Femur (tissue), 1 donor: ENCODE results near the gene MOXD1.
A peak's percentile ranks its signal among the peaks of the same experiment; 100 is the strongest.
"Not testable (repeated sequence)": the region's sequence is repeated elsewhere in the genome, so short reads cannot be mapped to it uniquely, and the experiment has no call there.

Source experiments
- DNase-seq: peaks from one replicate; pipeline ENCODE4 v3.0.0-alpha.2; 2017

MOXD1 gene

GRCh38 chr6:132351986-132352385 is 49.3 kb downstream of the MOXD1 start:
- not testable (repeated sequence) for DNase-seq

GRCh38 chr6:132348231-132348630 is 53.0 kb downstream of the MOXD1 start:
- DNase-seq = no peak

DNA sequence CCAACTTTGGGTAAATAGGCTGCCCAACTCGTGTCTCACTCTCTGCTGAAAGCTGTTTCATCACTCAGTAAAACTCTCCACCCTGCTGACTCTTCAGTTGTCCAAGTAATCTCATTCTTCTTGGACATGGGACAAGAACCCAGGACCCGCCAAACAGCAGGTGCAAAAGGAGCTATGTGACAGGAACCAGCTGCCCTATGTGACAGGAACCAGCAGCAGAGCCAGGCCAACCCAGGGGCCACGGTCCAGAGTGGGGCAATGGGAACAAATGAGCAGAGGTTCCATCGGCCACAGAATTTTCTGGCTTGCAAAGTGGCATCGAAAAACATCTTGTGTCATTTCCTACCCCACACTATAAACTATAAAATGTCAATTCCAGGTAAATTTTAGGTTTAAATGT is 56.5 kb downstream of the MOXD1 start:
- no peak for DNase-seq

GRCh38 chr6:132341646-132342045 is 59.6 kb downstream of the MOXD1 start:
- no peak for DNase-seq

DNA sequence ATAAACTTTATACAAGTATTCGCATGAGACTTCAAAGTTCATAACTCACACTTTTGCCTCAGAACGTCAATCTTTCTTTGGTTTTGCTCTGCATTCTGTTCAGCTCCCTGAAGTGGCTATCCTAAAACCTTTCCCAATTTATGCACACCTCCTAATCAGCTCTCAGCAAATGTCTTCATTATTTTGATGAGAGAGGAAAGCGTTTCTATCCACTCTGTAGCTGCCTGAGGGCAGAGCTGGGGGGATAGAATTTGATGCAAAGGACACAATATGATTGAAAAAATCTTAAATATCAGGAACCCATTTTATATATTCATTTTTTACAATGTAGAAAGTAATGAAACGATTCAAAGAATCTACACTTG is 66.8 kb downstream of the MOXD1 start:
- no peak for DNase-seq

DNA sequence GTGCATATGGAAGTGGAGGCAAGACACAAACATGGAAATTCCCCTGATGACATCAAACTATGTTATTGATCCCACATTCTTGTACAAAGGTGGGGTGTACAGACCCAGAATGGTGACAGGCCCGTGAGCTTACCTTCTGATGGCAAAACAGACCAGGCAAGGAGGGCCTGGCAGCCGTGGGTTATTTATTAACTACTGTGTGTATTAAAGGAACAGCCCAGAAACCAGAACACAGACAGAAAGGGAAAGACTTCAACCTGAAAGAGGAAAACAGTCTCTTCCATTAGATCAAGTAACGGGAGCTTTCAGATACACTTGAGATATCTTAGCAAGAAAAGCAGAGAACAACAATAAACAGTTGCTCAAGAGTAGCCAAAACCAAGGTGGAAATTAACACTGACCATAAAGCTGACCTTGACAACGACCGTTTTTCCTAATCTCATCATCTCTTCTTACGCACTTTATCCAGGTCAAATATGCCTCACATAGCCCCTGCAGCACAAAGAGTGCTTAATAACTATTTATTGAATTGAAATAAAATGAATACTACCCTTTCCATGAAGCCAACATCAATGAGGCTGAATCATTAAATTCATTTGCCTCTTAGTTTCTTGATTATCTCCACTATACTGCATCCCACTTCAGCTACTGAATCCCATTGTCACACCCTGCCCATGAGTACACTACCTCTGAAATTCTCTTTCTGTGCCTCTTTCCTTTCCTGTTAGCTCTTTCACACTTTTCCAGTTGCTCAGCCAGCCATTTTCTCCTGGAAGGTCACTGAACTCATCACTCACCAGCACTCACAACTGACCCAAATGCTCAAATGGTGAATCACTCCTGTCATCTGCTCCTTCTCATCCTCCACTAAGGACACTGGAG is 67.4 kb downstream of the MOXD1 start:
- DNase-seq = no peak

- no peak for DNase-seq
Observed at GRCh38 chr6:132330759-132331158, 70.5 kb downstream of the MOXD1 start.

DNA sequence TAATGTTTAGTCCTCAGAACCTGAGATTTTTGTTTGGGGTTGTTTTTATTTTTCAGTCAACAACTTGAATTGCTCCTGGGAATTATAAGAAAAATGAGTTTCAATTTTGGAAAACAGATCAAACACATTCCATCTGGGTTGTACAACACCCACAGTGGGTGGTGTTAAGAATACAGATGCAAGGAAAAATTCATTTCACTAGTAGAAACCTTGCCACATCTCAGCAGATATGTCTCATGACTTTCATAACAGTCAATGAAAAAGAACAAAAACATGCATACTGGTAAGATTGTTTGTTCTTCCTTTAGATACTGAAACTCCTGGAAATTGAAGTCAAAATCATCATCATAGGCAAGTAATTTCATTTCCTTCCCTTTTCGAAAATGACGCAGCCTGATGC is 78.9 kb downstream of the MOXD1 start:
- DNase-seq = no peak

DNA sequence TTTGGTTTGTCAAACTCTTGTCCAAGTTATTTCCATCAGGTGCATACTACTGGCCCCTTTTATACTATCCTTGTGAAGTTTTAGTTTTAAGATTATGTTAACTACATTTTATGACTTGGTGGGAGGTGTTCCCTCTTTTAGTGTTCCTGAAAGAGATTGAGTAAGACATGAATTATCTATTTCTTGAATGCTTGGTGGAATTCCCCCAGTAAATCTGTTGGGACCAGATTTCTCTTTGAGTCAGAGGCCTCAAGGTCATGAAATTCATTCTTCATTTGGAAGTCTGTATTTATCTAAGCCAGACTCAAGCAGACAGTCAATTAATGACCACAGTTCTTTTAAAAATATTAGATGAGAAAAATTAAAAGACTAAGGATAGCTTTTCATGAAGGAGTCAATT is 81.3 kb downstream of the MOXD1 start:
- no peak for DNase-seq

DNA sequence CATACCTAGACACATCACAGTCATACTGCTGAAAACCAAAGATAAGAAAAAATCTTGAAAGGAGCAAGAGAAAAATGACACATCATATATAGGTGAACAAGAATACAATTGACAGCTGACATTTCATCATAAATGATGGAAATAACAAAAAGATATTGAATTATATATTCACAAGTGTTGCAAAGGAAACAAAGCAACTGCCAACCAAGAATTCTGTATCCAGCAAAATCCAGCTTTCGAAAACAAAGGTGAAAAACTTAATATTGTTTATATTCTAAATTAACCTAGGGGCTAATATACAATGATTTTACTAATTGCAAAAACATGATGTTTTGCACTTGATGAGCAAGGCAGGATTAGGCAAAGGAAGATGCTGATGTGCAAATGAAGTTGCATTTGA is 84.3 kb downstream of the MOXD1 start:
- no peak for DNase-seq

DNA sequence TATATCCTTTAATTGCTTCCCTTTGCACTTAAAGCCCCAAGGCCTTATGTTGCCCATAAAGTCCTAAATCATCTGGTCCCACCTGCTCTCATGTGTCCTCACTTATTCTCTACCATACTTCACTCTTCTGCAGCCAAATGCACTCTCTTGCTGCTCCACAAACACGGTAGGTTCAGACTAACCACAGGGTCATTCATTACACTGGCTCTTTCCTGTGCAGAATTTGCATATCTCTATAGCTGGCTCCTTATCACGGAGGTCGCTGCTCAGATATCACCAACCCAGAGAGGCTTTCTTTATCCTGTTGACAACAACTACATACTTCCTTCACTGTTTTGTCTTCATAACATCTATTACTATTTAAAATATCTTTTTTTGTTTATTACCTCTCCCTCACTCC is 86.8 kb downstream of the MOXD1 start:
- no peak for DNase-seq

DNA sequence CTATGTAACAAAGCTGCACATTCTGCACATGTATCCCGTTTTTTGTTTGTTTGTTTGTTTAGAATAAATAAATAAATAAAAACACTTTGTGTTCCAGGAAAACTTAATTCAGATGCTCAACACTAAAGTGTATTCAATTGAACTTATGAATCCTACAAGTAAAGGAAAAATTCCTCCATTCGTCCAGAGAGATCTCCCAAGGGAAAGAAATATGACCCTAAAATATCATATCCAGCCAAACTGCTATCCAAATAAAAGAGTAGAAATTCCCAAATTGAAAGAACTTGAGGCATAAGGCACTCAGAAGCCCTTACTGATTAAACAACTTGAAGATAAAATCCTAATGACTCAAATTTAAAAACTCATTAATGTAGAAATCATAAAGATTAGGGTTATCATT is 90.4 kb downstream of the MOXD1 start:
- DNase-seq = no peak

DNA sequence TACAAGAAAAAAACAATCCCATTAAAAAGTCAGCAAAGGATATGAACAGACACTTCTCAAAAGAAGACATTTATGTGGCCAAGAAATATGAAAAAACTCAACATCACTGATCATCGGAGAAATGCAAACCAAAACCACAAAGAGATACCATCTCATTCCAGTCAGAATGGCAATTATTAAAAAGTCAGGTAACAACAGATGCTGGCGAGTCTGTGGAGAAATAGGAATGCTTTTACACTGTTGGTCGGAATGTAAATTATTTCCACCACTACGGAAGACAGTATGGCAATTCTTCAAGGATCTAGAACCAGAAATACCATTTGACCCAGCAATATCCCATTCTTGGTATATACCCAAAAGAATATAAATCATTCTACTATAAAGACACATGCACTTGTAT is 91.1 kb downstream of the MOXD1 start:
- DNase-seq = not testable (repeated sequence)

GRCh38 chr6:132304891-132305305 is 96.4 kb downstream of the MOXD1 start:
- DNase-seq = no peak

DNA sequence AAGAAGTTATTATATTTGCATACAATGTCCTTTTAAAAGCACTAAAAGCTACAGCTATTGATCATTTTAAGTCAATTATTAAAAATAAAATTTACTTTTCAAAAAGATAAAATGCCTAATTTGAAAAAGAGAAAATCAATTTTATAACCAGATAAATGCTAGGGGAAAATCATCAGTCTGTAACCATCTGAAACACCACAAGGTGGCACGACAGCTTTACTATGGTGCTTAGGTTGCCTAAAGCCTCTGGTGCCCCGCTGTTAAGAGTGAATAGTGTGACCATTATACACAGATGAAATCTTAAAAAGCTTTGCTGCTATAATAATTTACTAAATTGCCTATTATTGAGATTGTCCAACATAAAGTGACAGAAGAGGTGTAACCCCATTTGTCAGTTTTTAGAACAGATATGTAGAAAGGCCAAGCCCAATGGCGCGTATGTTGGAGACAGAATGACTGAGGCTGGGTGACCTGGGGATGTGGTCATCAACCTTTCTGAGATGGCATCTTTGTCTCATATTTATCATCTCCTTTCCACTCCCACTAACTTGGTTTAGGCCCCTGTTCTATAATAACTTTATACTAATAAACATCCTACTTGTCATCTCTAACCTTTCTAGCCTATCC is 100.8 kb downstream of the MOXD1 start:
- DNase-seq = peak; percentile 37

GRCh38 chr6:132298344-132298949 is 102.8 kb downstream of the MOXD1 start:
- peak; percentile 66 for DNase-seq

DNA sequence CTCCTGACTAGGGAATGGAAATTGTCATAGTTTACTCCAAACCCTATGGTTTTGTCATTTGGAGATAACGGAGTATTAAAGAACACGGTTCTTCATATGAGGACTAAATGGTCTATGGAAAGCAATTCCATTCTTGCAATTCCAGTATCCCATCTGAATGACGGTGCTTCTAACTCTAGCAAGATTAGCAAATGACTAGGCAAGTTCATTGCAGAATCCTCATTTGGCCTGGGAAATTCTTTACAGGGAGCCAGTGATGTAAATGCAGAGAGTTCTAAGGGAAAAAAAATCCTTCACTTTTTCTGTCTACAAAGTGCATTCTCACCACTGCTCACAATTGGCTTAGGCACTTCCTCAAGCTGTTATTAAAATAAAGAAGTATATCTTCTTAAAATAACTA is 111.5 kb downstream of the MOXD1 start:
- DNase-seq = no peak

DNA sequence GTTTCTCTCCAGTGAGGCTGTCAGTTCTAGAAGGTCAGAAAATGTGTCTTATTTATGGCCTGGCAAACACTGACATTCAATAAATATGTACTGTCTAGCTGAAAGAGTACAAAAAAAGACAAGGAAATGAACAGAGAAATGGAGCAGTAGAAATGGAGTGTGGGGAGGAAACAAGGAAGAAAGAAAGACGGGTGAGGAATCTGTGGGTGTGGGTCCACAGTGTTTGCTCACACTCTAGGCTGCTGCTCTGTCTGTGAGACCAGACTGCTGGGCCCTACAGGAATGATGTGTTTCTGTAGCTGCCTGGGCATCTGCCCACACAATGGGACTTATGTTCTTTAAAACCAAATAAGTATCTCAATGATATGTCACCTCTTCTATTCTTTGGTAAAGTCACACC is 114.2 kb downstream of the MOXD1 start:
- DNase-seq = no peak

DNA sequence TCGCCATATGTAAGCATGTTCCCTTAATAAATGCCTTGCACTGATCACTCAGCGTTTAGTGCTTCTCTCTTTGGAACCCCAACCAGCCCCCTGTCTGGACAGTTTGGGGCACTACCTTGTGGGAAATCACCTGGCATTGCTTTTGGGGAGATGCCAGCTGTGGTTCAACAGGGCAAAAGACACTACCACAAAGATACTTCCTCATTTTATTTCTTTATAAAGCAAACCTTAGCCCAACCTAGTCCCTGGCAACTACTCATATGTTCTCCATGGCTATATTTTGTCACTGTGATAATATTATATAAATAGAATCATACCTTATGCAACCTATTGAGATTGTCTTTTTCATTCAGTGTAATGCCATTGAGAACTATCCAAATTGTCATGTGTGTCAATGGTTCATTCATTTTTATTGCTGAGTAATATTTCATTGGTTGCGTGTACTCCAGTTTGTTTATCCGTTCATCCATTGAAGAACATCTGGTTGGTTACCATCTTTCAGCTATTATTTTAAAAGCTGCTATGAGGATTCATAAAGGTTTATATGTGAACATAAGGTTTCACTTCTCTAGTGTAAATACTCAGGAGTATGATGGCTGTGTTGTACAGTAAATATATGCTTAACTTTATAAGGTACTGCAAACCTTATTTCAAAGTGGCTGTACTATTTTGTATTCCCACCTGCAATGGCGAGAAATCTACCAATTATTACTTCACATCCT is 114.8 kb downstream of the MOXD1 start:
- no peak for DNase-seq

DNA sequence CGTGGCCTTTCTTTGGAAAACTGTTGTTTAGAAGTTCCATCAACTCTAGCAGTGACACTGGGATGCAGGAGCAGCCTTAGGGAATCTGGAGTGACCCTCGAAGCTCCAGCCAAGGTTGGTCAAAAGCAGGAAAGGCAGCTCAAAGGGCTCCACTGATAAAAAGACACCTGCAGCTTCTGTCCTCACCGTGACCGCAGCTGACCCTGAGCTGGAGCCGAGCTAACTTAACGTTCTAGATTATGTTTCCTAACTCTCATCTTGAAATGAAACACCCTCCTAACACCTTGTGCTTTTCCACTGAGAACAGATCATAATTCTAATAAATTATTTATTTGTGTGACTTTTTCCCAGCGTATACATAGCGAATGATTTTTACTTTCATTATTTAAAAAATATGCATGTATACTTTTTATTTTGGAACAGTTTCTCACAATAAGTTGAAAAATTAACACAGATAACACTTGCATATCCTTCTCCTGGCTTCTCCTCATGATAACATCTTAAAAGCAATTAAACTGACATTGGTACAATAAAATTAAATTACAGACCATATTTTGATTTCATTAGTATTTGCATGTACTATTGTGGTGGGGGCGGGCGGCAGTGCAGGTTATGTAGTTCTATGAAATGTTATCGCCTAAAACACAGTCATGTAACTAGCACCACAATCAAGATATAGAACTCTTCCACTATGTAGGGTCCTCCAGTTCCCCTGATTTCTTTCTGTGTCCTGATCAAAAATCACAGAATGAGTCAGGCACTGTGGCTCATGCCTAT is 116.1 kb downstream of the MOXD1 start:
- no peak for DNase-seq

DNA sequence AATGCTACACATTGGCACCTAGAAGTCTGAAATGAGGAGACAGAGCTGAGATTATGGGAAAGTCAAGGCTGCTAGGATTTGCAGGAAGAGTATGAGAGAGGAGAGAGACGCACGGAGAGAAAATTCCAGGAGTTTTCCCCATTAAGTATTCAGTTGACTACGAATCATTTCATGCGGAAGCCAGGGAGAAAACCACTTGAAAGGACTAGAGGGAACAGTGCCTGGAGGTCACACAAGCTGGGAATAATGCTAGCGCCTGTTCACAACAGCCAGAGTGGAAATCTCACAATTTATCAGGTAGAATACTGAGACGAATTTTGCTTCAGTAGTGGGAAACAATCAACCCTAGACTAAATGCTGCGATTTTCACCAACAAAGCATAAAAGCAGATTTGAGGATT is 118.6 kb downstream of the MOXD1 start:
- no peak for DNase-seq

DNA sequence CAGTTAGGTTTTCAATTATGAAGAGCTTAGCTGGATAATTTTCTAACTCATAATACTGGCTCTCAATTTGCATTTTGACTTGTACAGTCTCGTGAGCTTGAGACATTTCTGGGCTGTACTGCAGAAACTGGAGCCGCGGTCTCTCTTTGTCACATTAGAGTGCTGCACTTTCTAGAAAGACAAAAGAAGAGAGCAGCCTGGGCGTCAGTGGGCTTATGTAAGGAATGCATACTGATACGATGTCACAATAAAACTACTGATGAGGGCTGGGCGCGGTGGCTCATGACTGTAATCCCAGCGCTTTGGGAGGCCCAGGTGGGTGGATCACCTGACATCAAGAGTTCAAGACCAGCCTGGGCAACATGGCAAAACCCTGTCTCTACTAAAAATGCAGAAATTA is 120.8 kb downstream of the MOXD1 start:
- DNase-seq = no peak
